GM18909 (cell line): ENCODE measurements around the gene SMIM24.
"Not testable (repeated sequence)": the region's sequence is repeated elsewhere in the genome, so short reads cannot be mapped to it uniquely, and the experiment has no call there.

Experiments used
- ATAC-seq: cut with Tn5 transposase; IDR thresholded peaks from one replicate; pipeline ENCODE4 v1.9.1; 2021; ENCODE audit warnings: mild to moderate bottlenecking; ENCODE audit not compliant: unreplicated experiment, poor library complexity

SMIM24 gene

GRCh38 chr19:3515891-3516422 lies 35.6 kb upstream of the SMIM24 start:
- no peak for ATAC-seq

- ATAC-seq, result no peak
Measured at GRCh38 chr19:3514930-3515329, 34.6 kb upstream of the SMIM24 start.

GRCh38 chr19:3513229-3514140 lies 33.2 kb upstream of the SMIM24 start:
- ATAC-seq, result no peak

GRCh38 chr19:3512562-3513228 lies 32.4 kb upstream of the SMIM24 start:
- ATAC-seq, result no peak

- ATAC-seq, result no peak
Measured at GRCh38 chr19:3511506-3512251, 31.4 kb upstream of the SMIM24 start.

GRCh38 chr19:3510727-3511126 lies 30.4 kb upstream of the SMIM24 start:
- no peak for ATAC-seq

- no peak for ATAC-seq
Measured at GRCh38 chr19:3509566-3509989, 29.3 kb upstream of the SMIM24 start.

- ATAC-seq, result no peak
Measured at GRCh38 chr19:3508771-3509535, 28.6 kb upstream of the SMIM24 start.

- not testable (repeated sequence) for ATAC-seq
Measured at GRCh38 chr19:3508121-3508661, 27.9 kb upstream of the SMIM24 start.

GRCh38 chr19:3507371-3508120 lies 27.2 kb upstream of the SMIM24 start:
- no peak for ATAC-seq

GRCh38 chr19:3506384-3507340 lies 26.3 kb upstream of the SMIM24 start:
- peak; percentile 22 for ATAC-seq

GRCh38 chr19:3505598-3506383 lies 25.5 kb upstream of the SMIM24 start, which contains the start of gene FZR1:
FZR1 (plus strand) TSS chr19:3506311; CDS start chr19:3522990, 16,679 bp downstream.
- ATAC-seq, result peak; percentile 85

- no peak for ATAC-seq
Measured at GRCh38 chr19:3504735-3505134, 24.4 kb upstream of the SMIM24 start.

GRCh38 chr19:3503036-3503572 lies 22.8 kb upstream of the SMIM24 start:
- no peak for ATAC-seq

- no peak for ATAC-seq
Measured at GRCh38 chr19:3501780-3502179, 21.5 kb upstream of the SMIM24 start.

- peak; percentile 85 for ATAC-seq
Measured at GRCh38 chr19:3500429-3501101, 20.2 kb upstream of the SMIM24 start, which contains the start of gene DOHH. DOHH (minus strand) TSS chr19:3500674; CDS start chr19:3496814, 3,860 bp downstream.
